Subcutaneous abdominal adipose tissue (tissue), 5 donors: ENCODE results near the gene MAPK9.

Source experiments
- H3K27ac ChIP-seq: one replicate; pipeline ENCODE4 v1.7.0; 2013; ENCODE audit warnings: low read depth, mild to moderate bottlenecking, inconsistent platforms, low read length, moderate library complexity
- H3K27me3 ChIP-seq, 5 donors: one replicate each; pipeline ENCODE4 v1.7.0; 2013; ENCODE audit warnings: low read length in 5 of 5, inconsistent platforms in 1 of 5; ENCODE audit not compliant: control insufficient read depth in 5 of 5, insufficient read depth in 4 of 5
- H3K36me3 ChIP-seq, 5 donors: one replicate each; pipeline ENCODE4 v1.7.0; 2013; ENCODE audit warnings: low read length in 5 of 5; ENCODE audit not compliant: control insufficient read depth in 5 of 5, insufficient read depth in 5 of 5
- H3K4me1 ChIP-seq, 5 donors: one replicate each; pipeline ENCODE4 v1.7.0; 2013; ENCODE audit warnings: low read length in 5 of 5, mild to moderate bottlenecking in 3 of 5, moderate library complexity in 1 of 5; ENCODE audit not compliant: control insufficient read depth in 5 of 5, insufficient read depth in 5 of 5
- H3K4me3 ChIP-seq, 5 donors: one replicate each; pipeline ENCODE4 v1.7.0; 2013; ENCODE audit warnings: low read length in 5 of 5, low read depth in 1 of 5
- H3K9ac ChIP-seq, 5 donors: one replicate each; pipeline ENCODE4 v1.7.0; 2013; ENCODE audit warnings: low read length in 5 of 5, mild to moderate bottlenecking in 4 of 5, moderate library complexity in 3 of 5
- H3K9me3 ChIP-seq, 5 donors: one replicate each; pipeline ENCODE4 v1.7.0; 2013; ENCODE audit warnings: low read length in 5 of 5; ENCODE audit not compliant: control insufficient read depth in 5 of 5
- donor health status: healthy.
- donor health status: healthy.
- donor health status: healthy.
- donor health status: healthy.
- donor health status: healthy.

MAPK9 gene

GRCh38 chr5:180217797-180218196 is 74.1 kb downstream of the MAPK9 start:
- Histone ChIP-seq H3K36me3 (no peaks in the 10 kb centered on the region), H3K27ac (no peak overlapping the region), H3K4me1 (peaks cover 0 to under 1% (median 0%) of the 10 kb centered on the region in 5 donors), H3K27me3 (peaks cover 0 to 6% (median 0%) of the 10 kb centered on the region in 5 donors), H3K4me3 (peak overlapping the region in 1 of 5 donors; percentile 26), H3K9me3 (peaks cover 17 to 79% (median 62%) of the 10 kb centered on the region in 5 donors), H3K9ac (no peak overlapping the region)

- H3K36me3 ChIP-seq, result no peaks in the 10 kb centered on the region
- peak overlapping the region in 1 of 5 donors; percentile 29 for H3K4me3 ChIP-seq
- peaks cover 17 to 68% (median 56%) of the 10 kb centered on the region in 5 donors for H3K9me3 ChIP-seq
- H3K9ac ChIP-seq, result no peak overlapping the region
- no peak overlapping the region for H3K27ac ChIP-seq
- H3K27me3 ChIP-seq, result peaks cover 5 to 16% (median 5%) of the 10 kb centered on the region in 5 donors
- H3K4me1 ChIP-seq, result peaks cover 0 to 3% (median 0%) of the 10 kb centered on the region in 5 donors
Measured at GRCh38 chr5:180216646-180217171, 75.2 kb downstream of the MAPK9 start.

- H3K9ac ChIP-seq, result peak overlapping the region in 1 of 5 donors; percentile 56
- H3K4me1 ChIP-seq, result peaks cover 0 to 3% (median 0%) of the 10 kb centered on the region in 5 donors
- peak overlapping the region in 2 of 5 donors; percentile 6 to 29 for H3K4me3 ChIP-seq
- H3K27ac ChIP-seq, result no peak overlapping the region
- H3K36me3 ChIP-seq, result no peaks in the 10 kb centered on the region
- H3K27me3 ChIP-seq, result peaks cover 7 to 19% (median 10%) of the 10 kb centered on the region in 5 donors
- H3K9me3 ChIP-seq, result peaks cover 17 to 63% (median 52%) of the 10 kb centered on the region in 5 donors
Measured at GRCh38 chr5:180215783-180216630, 75.9 kb downstream of the MAPK9 start.

- Histone ChIP-seq H3K9me3 (peaks cover 16 to 55% (median 43%) of the 10 kb centered on the region in 5 donors), H3K9ac (no peak overlapping the region)
Measured at GRCh38 chr5:180214870-180215770, 76.8 kb downstream of the MAPK9 start.

GRCh38 chr5:180213657-180214207 is 78.2 kb downstream of the MAPK9 start:
- peaks cover 13 to 30% (median 17%) of the 10 kb centered on the region in 5 donors for H3K27me3 ChIP-seq
- no peak overlapping the region for H3K9ac ChIP-seq
- H3K4me3 ChIP-seq, result no peak overlapping the region
- no peak overlapping the region for H3K27ac ChIP-seq
- H3K4me1 ChIP-seq, result peaks cover 0 to 7% (median 0%) of the 10 kb centered on the region in 5 donors
- no peaks in the 10 kb centered on the region for H3K36me3 ChIP-seq
- H3K9me3 ChIP-seq, result peaks cover 9 to 42% (median 30%) of the 10 kb centered on the region in 5 donors

More at GRCh38 chr5:180214870-180215770, 76.8 kb downstream of the MAPK9 start:
- peak overlapping the region in 1 of 5 donors; percentile 6 for H3K4me3 ChIP-seq
- H3K36me3 ChIP-seq, result no peaks in the 10 kb centered on the region
- H3K4me1 ChIP-seq, result peaks cover 0 to 3% (median 0%) of the 10 kb centered on the region in 5 donors
- no peak overlapping the region for H3K27ac ChIP-seq
- H3K27me3 ChIP-seq, result peaks cover 13 to 25% (median 16%) of the 10 kb centered on the region in 5 donors

- Histone ChIP-seq H3K9me3 (peaks cover 9 to 38% (median 26%) of the 10 kb centered on the region in 5 donors), H3K9ac (no peak overlapping the region), H3K27ac (no peak overlapping the region), H3K27me3 (peaks cover 16 to 34% (median 20%) of the 10 kb centered on the region in 5 donors), H3K4me1 (peaks cover 0 to 12% (median 4%) of the 10 kb centered on the region in 5 donors), H3K36me3 (no peaks in the 10 kb centered on the region), H3K4me3 (no peak overlapping the region)
Measured at GRCh38 chr5:180213256-180213600, 78.7 kb downstream of the MAPK9 start.

- H3K4me3 ChIP-seq, result no peak overlapping the region
- no peaks in the 10 kb centered on the region for H3K36me3 ChIP-seq
- peaks cover 0 to 16% (median 10%) of the 10 kb centered on the region in 5 donors for H3K4me1 ChIP-seq
- H3K27me3 ChIP-seq, result peaks cover 22 to 40% (median 26%) of the 10 kb centered on the region in 5 donors
- no peak overlapping the region for H3K27ac ChIP-seq
- H3K9me3 ChIP-seq, result peaks cover 5 to 33% (median 21%) of the 10 kb centered on the region in 5 donors
- no peak overlapping the region for H3K9ac ChIP-seq
Measured at GRCh38 chr5:180212363-180213255, 79.3 kb downstream of the MAPK9 start.

GRCh38 chr5:180211761-180212035 is 80.2 kb downstream of the MAPK9 start:
- no peak overlapping the region for H3K27ac ChIP-seq
- peaks cover 0 to 16% (median 11%) of the 10 kb centered on the region in 5 donors for H3K4me1 ChIP-seq
- H3K27me3 ChIP-seq, result peaks cover 22 to 45% (median 30%) of the 10 kb centered on the region in 5 donors
- H3K9me3 ChIP-seq, result peaks cover 3 to 29% (median 18%) of the 10 kb centered on the region in 5 donors
- no peaks in the 10 kb centered on the region for H3K36me3 ChIP-seq
- H3K9ac ChIP-seq, result no peak overlapping the region
- H3K4me3 ChIP-seq, result no peak overlapping the region
